H9 (cell line): ENCODE results near the gene CTNNBL1. TPM values are rescaled to one million over a fixed set of nuclear protein-coding genes. Genes with fewer than 3 reads are reported as not detected.
A peak's percentile ranks its signal among the peaks of the same experiment; 100 is the strongest.

ENCODE experiments used
- DNase-seq: peaks from one replicate; pipeline ENCODE4 v3.0.0-alpha.2; 2017
- H2AFZ ChIP-seq: one replicate; pipeline ENCODE4 v1.6.1; 2013; ENCODE audit warnings: mild to moderate bottlenecking, low read length, control low read depth, moderate library complexity
- H2AK5ac ChIP-seq: 2 replicates; pipeline ENCODE4 v1.6.1; 2013; ENCODE audit warnings: low read length, control low read depth, mixed read lengths; ENCODE audit not compliant: insufficient read length
- H2BK120ac ChIP-seq: one replicate; pipeline ENCODE4 v1.6.1; 2013; ENCODE audit warnings: low read depth, mild to moderate bottlenecking, low read length, control low read depth, inconsistent platforms; ENCODE audit not compliant: poor library complexity, severe bottlenecking
- H2BK12ac ChIP-seq: 2 replicates; pipeline ENCODE4 v1.6.1; 2013; ENCODE audit warnings: low read length, control low read depth, mixed read lengths, low read depth; ENCODE audit not compliant: insufficient read length
- H2BK15ac ChIP-seq: 2 replicates; pipeline ENCODE4 v1.6.1; 2013; ENCODE audit warnings: low read depth, low read length, control low read depth
- H2BK20ac ChIP-seq: one replicate; pipeline ENCODE4 v1.6.1; 2013; ENCODE audit warnings: low read depth, mild to moderate bottlenecking, low read length, control low read depth, inconsistent platforms; ENCODE audit not compliant: poor library complexity, severe bottlenecking
- H2BK5ac ChIP-seq: 2 replicates; pipeline ENCODE4 v1.6.1; 2013; ENCODE audit warnings: low read length, control low read depth, mixed read lengths; ENCODE audit not compliant: insufficient read length
- H3K14ac ChIP-seq: 2 replicates; pipeline ENCODE4 v1.6.1; 2013; ENCODE audit warnings: low read length, control low read depth; ENCODE audit not compliant: insufficient read depth
- H3K18ac ChIP-seq: 2 replicates; pipeline ENCODE4 v1.6.1; 2013; ENCODE audit warnings: low read depth, mild to moderate bottlenecking, mixed read lengths, low read length, control low read depth; ENCODE audit not compliant: insufficient read length
- H3K23ac ChIP-seq: 2 replicates; pipeline ENCODE4 v1.6.1; 2013; ENCODE audit warnings: low read length, control low read depth, mixed read lengths, low read depth; ENCODE audit not compliant: insufficient read length
- H3K23me2 ChIP-seq: 2 replicates; pipeline ENCODE4 v1.6.1; 2013; ENCODE audit warnings: low read depth, mild to moderate bottlenecking, mixed read lengths, low read length, control low read depth; ENCODE audit not compliant: insufficient read length, poor library complexity, severe bottlenecking
- H3K27ac ChIP-seq: 2 replicates; pipeline ENCODE4 v1.5.1; 2013; ENCODE audit warnings: low read length, control low read depth, mixed read lengths, low read depth; ENCODE audit not compliant: insufficient read length
- H3K27me3 ChIP-seq: 2 replicates; pipeline ENCODE4 v1.6.1; 2013; ENCODE audit warnings: low read length, control low read depth, inconsistent platforms; ENCODE audit not compliant: insufficient read depth
- H3K4ac ChIP-seq: 2 replicates; pipeline ENCODE4 v1.6.1; 2013; ENCODE audit warnings: low read depth, mild to moderate bottlenecking, control low read depth, inconsistent platforms, low read length, moderate library complexity
- H3K4me1 ChIP-seq: 2 replicates; pipeline ENCODE4 v1.6.1; 2013; ENCODE audit warnings: low read length, control low read depth, inconsistent platforms; ENCODE audit not compliant: insufficient read depth
- H3K4me2 ChIP-seq: 2 replicates; pipeline ENCODE4 v1.6.1; 2013; ENCODE audit warnings: low read length, control low read depth, mixed read lengths; ENCODE audit not compliant: insufficient read length, insufficient read depth
- H3K56ac ChIP-seq: 2 replicates; pipeline ENCODE4 v1.6.1; 2013; ENCODE audit warnings: low read depth, mild to moderate bottlenecking, mixed read lengths, low read length, control low read depth; ENCODE audit not compliant: insufficient read length
- H3K79me1 ChIP-seq: 2 replicates; pipeline ENCODE4 v1.6.1; 2013; ENCODE audit warnings: low read depth, mild to moderate bottlenecking, moderate library complexity, low read length, control low read depth, inconsistent platforms; ENCODE audit not compliant: insufficient read depth, poor library complexity, severe bottlenecking
- H3K79me2 ChIP-seq: 2 replicates; pipeline ENCODE4 v1.6.1; 2013; ENCODE audit warnings: low read length, control low read depth, inconsistent platforms; ENCODE audit not compliant: insufficient read depth
- H3K9ac ChIP-seq: 2 replicates; pipeline ENCODE4 v1.6.1; 2013; ENCODE audit warnings: low read length, control low read depth, mixed read lengths; ENCODE audit not compliant: insufficient read length; ENCODE audit errors: extremely low read depth
- H3K9me3 ChIP-seq: one replicate; pipeline ENCODE4 v1.6.1; 2013; ENCODE audit warnings: low read depth, low read length, inconsistent platforms; ENCODE audit not compliant: control insufficient read depth
- H3T11ph ChIP-seq: one replicate; pipeline ENCODE4 v1.6.1; 2013; ENCODE audit warnings: mild to moderate bottlenecking, low read length, control low read depth, inconsistent platforms
- H4K20me1 ChIP-seq: one replicate; pipeline ENCODE4 v1.6.1; 2013; ENCODE audit not compliant: control insufficient read depth, insufficient read length, insufficient read depth
- H4K5ac ChIP-seq: 2 replicates; pipeline ENCODE4 v1.6.1; 2013; ENCODE audit warnings: low read depth, mild to moderate bottlenecking, mixed read lengths, low read length, control low read depth; ENCODE audit not compliant: insufficient read length
- H4K8ac ChIP-seq: replicated peaks from 2 replicates; pipeline ENCODE4 v1.6.1; 2013; ENCODE audit warnings: low read length, control low read depth, mixed read lengths, low read depth; ENCODE audit not compliant: insufficient read length
- H4K91ac ChIP-seq: 2 replicates; pipeline ENCODE4 v1.6.1; 2013; ENCODE audit warnings: low read depth, mild to moderate bottlenecking, moderate library complexity, mixed read lengths, low read length, control low read depth; ENCODE audit not compliant: insufficient read length
- H3K27ac Mint-ChIP-seq, 3 experiments: 2 replicates in 2 of 3; 3 replicates in 1 of 3; pipeline ENCODE4 v1.8.0; 2020 to 2021; ENCODE audit warnings: mixed read lengths in 3 of 3, mild to moderate bottlenecking in 1 of 3, moderate library complexity in 1 of 3
- H3K27me3 Mint-ChIP-seq: 2 replicates; pipeline ENCODE4 v1.8.0; 2021; ENCODE audit warnings: low read depth, mild to moderate bottlenecking, moderate library complexity, mixed read lengths
- H3K36me3 Mint-ChIP-seq, 3 experiments: 2 replicates in 2 of 3; 3 replicates in 1 of 3; pipeline ENCODE4 v1.8.0; 2020 to 2021; ENCODE audit warnings: low read depth in 3 of 3, mixed read lengths in 3 of 3; ENCODE audit not compliant: insufficient read depth in 1 of 3
- H3K4me1 Mint-ChIP-seq, 2 experiments: 2 replicates each; pipeline ENCODE4 v1.8.0; 2020; ENCODE audit warnings: mixed read lengths in 2 of 2
- H3K4me3 Mint-ChIP-seq, 2 experiments: 2 replicates in 1 of 2; 3 replicates in 1 of 2; pipeline ENCODE4 v1.8.0; 2020 to 2021; ENCODE audit warnings: mild to moderate bottlenecking in 2 of 2, mixed read lengths in 2 of 2, moderate library complexity in 1 of 2
- H3K9me3 Mint-ChIP-seq, 2 experiments: 2 replicates in 1 of 2; 3 replicates in 1 of 2; pipeline ENCODE4 v1.8.0; 2020; ENCODE audit warnings: mild to moderate bottlenecking in 2 of 2, mixed read lengths in 2 of 2, moderate library complexity in 1 of 2
- WGBS: extraction: QIAGEN DNeasy Blood & Tissue Kit; methylation state at CpG from one replicate; pipeline ENCODE4 v1.1.7; 2013; ENCODE audit warnings: missing lambda C conversion rate, low lambda C conversion rate, mixed read lengths; ENCODE audit not compliant: insufficient read length; ENCODE audit errors: extremely low coverage; 5-methylcytosine and 5-hydroxymethylcytosine counted together
- total RNA-seq: library from RNA; stranded (reverse); gene quantifications from 2 replicates; pipeline ENCODE4 v1.2.1, GENCODE V29; 2021
- TF ChIP-seq, protein P1 (sequence below): fragments of 200-600 bp; sonication (generic); conservative IDR thresholded peaks from 3 replicates; pipeline ENCODE4 v1.8.0; 2021; ENCODE audit warnings: antibody characterized with exemption, mild to moderate bottlenecking

Gene CTNNBL1
- total RNA-seq, 1 experiment from 2014 or later = 67.2 TPM

DNA sequence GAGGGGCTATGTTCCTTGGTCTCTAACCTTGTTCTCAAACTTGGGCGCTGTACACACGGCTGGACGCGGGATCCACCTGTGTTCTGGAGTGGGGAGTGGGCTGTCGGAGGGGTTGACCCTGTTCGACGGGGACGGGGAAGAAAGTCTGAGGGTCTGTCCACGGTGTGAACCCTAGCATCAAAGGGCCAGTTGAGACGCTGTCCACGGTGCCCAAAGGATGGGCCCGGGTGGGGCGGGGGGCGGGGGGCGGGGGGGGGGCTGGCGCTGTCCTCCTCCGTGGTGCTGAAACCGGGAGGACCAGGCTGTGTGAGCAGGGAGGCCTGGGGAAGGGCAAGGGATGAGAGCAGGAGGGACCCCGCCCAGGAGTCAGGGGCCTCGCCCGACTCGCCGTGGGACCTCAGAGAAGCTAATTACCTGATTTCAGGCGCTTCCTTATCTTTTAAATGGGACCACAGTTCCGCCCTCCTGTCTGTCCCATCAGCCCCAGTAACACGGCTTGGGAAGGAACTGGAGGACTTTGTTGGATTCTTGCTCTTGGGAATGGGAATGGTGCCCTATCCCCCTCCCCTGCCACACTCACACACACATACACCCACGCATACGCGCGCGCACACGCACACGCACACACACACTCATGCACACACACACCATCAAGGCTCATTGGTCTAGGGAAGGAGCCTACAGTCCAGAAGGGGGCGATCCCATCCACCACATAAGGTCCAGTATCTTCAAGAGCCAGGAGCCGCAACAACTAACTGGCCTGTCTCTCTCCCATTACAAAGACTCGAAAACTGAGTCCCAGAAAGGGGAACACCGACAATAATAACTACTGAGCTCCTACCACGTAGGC lies 208.0 kb downstream of the CTNNBL1 start:
- Histone ChIP-seq H2AFZ (no peak overlapping the region), H3K14ac (no peak overlapping the region), H3K23me2 (peaks cover 3% of the 10 kb centered on the region), H3K27ac (no peak overlapping the region), H3K27me3 (no peaks in the 10 kb centered on the region), H2BK12ac (no peak overlapping the region), H3K4me1 (no peaks in the 10 kb centered on the region), H4K5ac (no peak overlapping the region), H4K20me1 (no peaks in the 10 kb centered on the region), H3K79me2 (no peaks in the 10 kb centered on the region), H2BK120ac (no peak overlapping the region), H3K9me3 (no peaks in the 10 kb centered on the region), H4K8ac (no peak overlapping the region), H3K4ac (no peak overlapping the region), H4K91ac (no peak overlapping the region), H3K18ac (no peak overlapping the region), H3K79me1 (no peaks in the 10 kb centered on the region), H2BK15ac (no peak overlapping the region), H3T11ph (no peak overlapping the region), H3K23ac (no peak overlapping the region), H3K56ac (no peak overlapping the region), H2BK5ac (no peak overlapping the region), H3K9ac (no peak overlapping the region), H2BK20ac (no peak overlapping the region), H2AK5ac (no peak overlapping the region), H3K4me2 (peak overlapping the region; percentile 32)
- H3K36me3 Mint-ChIP-seq = no peaks in the 10 kb centered on the region; a peak in 1 of 7 replicates
- peaks cover 32 to 45% of the 10 kb centered on the region in 2 experiments for H3K4me1 Mint-ChIP-seq
- DNase-seq = peak; percentile 71
- TF ChIP-seq, protein P1, sequence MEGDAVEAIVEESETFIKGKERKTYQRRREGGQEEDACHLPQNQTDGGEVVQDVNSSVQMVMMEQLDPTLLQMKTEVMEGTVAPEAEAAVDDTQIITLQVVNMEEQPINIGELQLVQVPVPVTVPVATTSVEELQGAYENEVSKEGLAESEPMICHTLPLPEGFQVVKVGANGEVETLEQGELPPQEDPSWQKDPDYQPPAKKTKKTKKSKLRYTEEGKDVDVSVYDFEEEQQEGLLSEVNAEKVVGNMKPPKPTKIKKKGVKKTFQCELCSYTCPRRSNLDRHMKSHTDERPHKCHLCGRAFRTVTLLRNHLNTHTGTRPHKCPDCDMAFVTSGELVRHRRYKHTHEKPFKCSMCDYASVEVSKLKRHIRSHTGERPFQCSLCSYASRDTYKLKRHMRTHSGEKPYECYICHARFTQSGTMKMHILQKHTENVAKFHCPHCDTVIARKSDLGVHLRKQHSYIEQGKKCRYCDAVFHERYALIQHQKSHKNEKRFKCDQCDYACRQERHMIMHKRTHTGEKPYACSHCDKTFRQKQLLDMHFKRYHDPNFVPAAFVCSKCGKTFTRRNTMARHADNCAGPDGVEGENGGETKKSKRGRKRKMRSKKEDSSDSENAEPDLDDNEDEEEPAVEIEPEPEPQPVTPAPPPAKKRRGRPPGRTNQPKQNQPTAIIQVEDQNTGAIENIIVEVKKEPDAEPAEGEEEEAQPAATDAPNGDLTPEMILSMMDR = peak; percentile 69
- no peak overlapping the region for H3K27ac Mint-ChIP-seq
- no CpG with 5 or more reads among the region's 38 CpGs for WGBS
- peak overlapping the region; percentile 64 to 89 for H3K4me3 Mint-ChIP-seq
- peaks cover 0 to 4% of the 10 kb centered on the region in 2 experiments; a peak in 1 of 5 replicates for H3K9me3 Mint-ChIP-seq
- H3K27me3 Mint-ChIP-seq = peaks cover 41% of the 10 kb centered on the region
